Smooth muscle cell (in vitro differentiated cells): ENCODE data around the gene RBM45. TPM values are rescaled to one million over a fixed set of nuclear protein-coding genes. Genes with fewer than 3 reads are reported as not detected.

Experiments used
- DNase-seq: peaks from one replicate; lab custom pipeline; 2025; ENCODE audit not compliant: unreplicated experiment; lab: John Stamatoyannopoulos, UW
- H2AFZ ChIP-seq: fragments of 200-600 bp; sonication (generic); 2 replicates; pipeline ENCODE4 v1.6.0; 2016; ENCODE audit warnings: antibody characterized with exemption, low read depth, mild to moderate bottlenecking
- H3F3A ChIP-seq: fragments of 200-600 bp; sonication (generic); 2 replicates; pipeline ENCODE4 v1.6.0; 2017; ENCODE audit warnings: antibody characterized with exemption, low read depth
- H3K27ac ChIP-seq: fragments of 200-600 bp; sonication (generic); 2 replicates; pipeline ENCODE4 v1.5.1; 2016; ENCODE audit warnings: low read depth, mild to moderate bottlenecking
- H3K27me3 ChIP-seq: fragments of 200-600 bp; sonication (generic); 2 replicates; pipeline ENCODE4 v1.6.1; 2016; ENCODE audit warnings: low read depth, mild to moderate bottlenecking
- H3K36me3 ChIP-seq: fragments of 200-600 bp; sonication (generic); 2 replicates; pipeline ENCODE4 v1.5.1; 2016; ENCODE audit warnings: low read depth
- H3K4me1 ChIP-seq: fragments of 200-600 bp; sonication (generic); 2 replicates; pipeline ENCODE4 v1.5.1; 2016; ENCODE audit warnings: low read depth
- H3K4me2 ChIP-seq: fragments of 200-600 bp; sonication (generic); 2 replicates; pipeline ENCODE4 v1.6.0; 2016; ENCODE audit warnings: mild to moderate bottlenecking
- H3K4me3 ChIP-seq: fragments of 200-600 bp; sonication (generic); 2 replicates; pipeline ENCODE4 v1.5.1; 2016; ENCODE audit warnings: mild to moderate bottlenecking
- H3K79me2 ChIP-seq: fragments of 200-600 bp; sonication (generic); 2 replicates; pipeline ENCODE4 v1.6.0; 2016; ENCODE audit warnings: low read depth, mild to moderate bottlenecking
- H3K9ac ChIP-seq: fragments of 200-600 bp; sonication (generic); 2 replicates; pipeline ENCODE4 v1.6.0; 2016; ENCODE audit warnings: low read depth
- H3K9me3 ChIP-seq: fragments of 200-600 bp; sonication (generic); replicated peaks from 2 replicates; pipeline ENCODE4 v1.5.1; 2016; ENCODE audit warnings: low read depth
- H4K20me1 ChIP-seq: fragments of 200-600 bp; sonication (generic); 2 replicates; pipeline ENCODE4 v1.6.0; 2016; ENCODE audit warnings: low read depth
- CTCF ChIP-seq: fragments of 200-600 bp; sonication (generic); IDR thresholded peaks from 2 replicates; pipeline ENCODE4 v1.5.1; 2017; ENCODE audit warnings: borderline replicate concordance, mild to moderate bottlenecking, antibody characterized with exemption; ENCODE audit not compliant: insufficient read depth, poor library complexity, severe bottlenecking
- WGBS: methylation state at CpG from one replicate; pipeline ENCODE4 v1.1.7; 2016; ENCODE audit warnings: low lambda C conversion rate; 5-methylcytosine and 5-hydroxymethylcytosine counted together
- polyA plus RNA-seq: library from polyadenylated mRNA; unstranded; fragments of >200 nt; fragmentation: Nextera tagmentation; extraction: Ambion mirVana; gene quantifications from 2 replicates; pipeline ENCODE4 v1.2.1, GENCODE V29; 2016
- total RNA-seq: library from RNA; depleted of rRNA; stranded (reverse); fragments of >200 nt; gene quantifications from 2 replicates; pipeline ENCODE4 v1.2.3, GENCODE V29; 2014

Gene RBM45
- total RNA-seq (9.0 and 12.5 TPM in 2 replicates), polyA plus RNA-seq (10.2 and 11.6 TPM in 2 replicates)

GRCh38 chr2:178112202-178113152 is at the start of gene RBM45:
Gene RBM45 (plus strand): TSS chr2:178112437. CDS start chr2:178112547, 110 bp downstream.
- no peaks in the 10 kb centered on the region for H3K9me3 ChIP-seq
- H3K4me2 ChIP-seq: peak within 1 kb of the TSS; percentile 89
- peaks cover 7% of the 10 kb centered on the region for H3K4me1 ChIP-seq
- H3K27ac ChIP-seq: no peak within 1 kb of the TSS
- WGBS: under 1% methylated on average over 59 of the region's 60 CpGs
- peak within 1 kb of the TSS; percentile 98 for H2AFZ ChIP-seq
- H3K36me3 ChIP-seq: no peaks in the 10 kb centered on the region
- peak within 1 kb of the TSS; percentile 84 for H3K4me3 ChIP-seq
- peak; percentile 70 for DNase-seq
- no peaks in the 10 kb centered on the region for H4K20me1 ChIP-seq
- no peaks in the 10 kb centered on the region for H3F3A ChIP-seq
- H3K27me3 ChIP-seq: no peaks in the 10 kb centered on the region
- peak within 1 kb of the TSS; percentile 55 for H3K9ac ChIP-seq
- TF ChIP-seq CTCF: peak; percentile 95
- H3K79me2 ChIP-seq: peaks cover 8% of the 10 kb centered on the region

- H3F3A ChIP-seq: no peaks in the 10 kb centered on the region
- H3K9me3 ChIP-seq: no peaks in the 10 kb centered on the region
- no peak overlapping the region for H3K27ac ChIP-seq
- H3K4me1 ChIP-seq: no peaks in the 10 kb centered on the region
- H3K4me2 ChIP-seq: no peak overlapping the region
- H3K79me2 ChIP-seq: no peaks in the 10 kb centered on the region
- DNase-seq: no peak
- H3K4me3 ChIP-seq: no peak overlapping the region
- H4K20me1 ChIP-seq: no peaks in the 10 kb centered on the region
- WGBS: 94% methylated on average over 3 of the region's 3 CpGs
- no peak for TF ChIP-seq CTCF
- no peak overlapping the region for H3K9ac ChIP-seq
- H2AFZ ChIP-seq: no peak overlapping the region
- no peaks in the 10 kb centered on the region for H3K36me3 ChIP-seq
- peaks cover 18% of the 10 kb centered on the region for H3K27me3 ChIP-seq
These were observed 45.9 kb upstream of the RBM45 start for GRCh38 chr2:178066324-178066723.

DNA sequence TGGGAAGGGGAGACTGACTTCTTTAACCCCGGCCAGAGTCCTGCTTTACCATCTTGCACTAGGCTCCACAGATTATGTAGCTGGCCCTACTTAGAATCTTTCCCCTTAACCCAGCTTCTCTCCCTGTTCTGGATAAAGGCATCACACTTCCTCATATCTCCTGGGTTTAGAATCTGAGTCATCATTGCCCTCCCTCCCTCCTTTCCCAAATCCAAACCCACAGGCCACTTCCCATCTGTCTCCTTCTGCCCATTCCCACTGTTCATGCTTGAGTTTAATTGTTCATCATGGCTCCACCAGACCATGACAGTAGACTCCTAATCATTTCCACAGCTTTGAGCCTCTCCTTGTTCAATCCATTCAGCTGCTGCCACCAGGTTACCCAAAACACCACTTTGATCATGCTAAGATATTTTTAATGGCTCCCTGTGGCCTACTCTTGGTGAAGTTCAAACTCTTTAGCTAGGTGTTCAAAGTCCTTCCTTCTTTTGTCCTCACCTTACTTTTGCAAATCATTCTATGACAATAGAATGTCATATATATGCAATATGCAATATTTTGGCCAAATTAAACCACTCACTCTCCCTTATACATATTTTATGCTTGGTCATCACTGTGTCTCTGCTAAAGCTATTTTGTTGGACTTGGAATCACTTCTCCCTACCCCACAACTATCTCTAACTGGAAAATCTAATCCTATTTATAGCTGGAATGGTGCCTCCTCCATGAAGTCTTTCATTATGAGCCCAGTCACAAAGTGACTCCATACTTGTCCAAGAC is 45.2 kb upstream of the RBM45 start:
- peaks cover 14% of the 10 kb centered on the region for H3K27me3 ChIP-seq
- H3K9ac ChIP-seq: no peak overlapping the region
- no peaks in the 10 kb centered on the region for H3K36me3 ChIP-seq
- H3K4me2 ChIP-seq: no peak overlapping the region
- no peak overlapping the region for H2AFZ ChIP-seq
- no peaks in the 10 kb centered on the region for H3F3A ChIP-seq
- H3K9me3 ChIP-seq: no peaks in the 10 kb centered on the region
- H3K4me3 ChIP-seq: no peak overlapping the region
- no peak for DNase-seq
- no peak for TF ChIP-seq CTCF
- H3K27ac ChIP-seq: no peak overlapping the region
- WGBS: 93% methylated on average over 1 of the region's 1 CpG
- H4K20me1 ChIP-seq: no peaks in the 10 kb centered on the region
- H3K4me1 ChIP-seq: no peaks in the 10 kb centered on the region
- H3K79me2 ChIP-seq: no peaks in the 10 kb centered on the region
